HTR-8/SVneo (cell line): ENCODE measurements around the gene TAF5L.
"Not testable (repeated sequence)": the region's sequence is repeated elsewhere in the genome, so short reads cannot be mapped to it uniquely, and the experiment has no call there.

Experiments used
- DNase-seq: peaks from one replicate; pipeline ENCODE4 v3.0.0; 2011; ENCODE audit warnings: low spot score, mixed read lengths; ENCODE audit not compliant: insufficient read length
- FAIRE-seq: peaks from 2 replicates; lab custom pipeline; 2011; peaks lifted over from hg19 to GRCh38; lab: Jason Lieb, UNC

The TAF5L gene

DNA sequence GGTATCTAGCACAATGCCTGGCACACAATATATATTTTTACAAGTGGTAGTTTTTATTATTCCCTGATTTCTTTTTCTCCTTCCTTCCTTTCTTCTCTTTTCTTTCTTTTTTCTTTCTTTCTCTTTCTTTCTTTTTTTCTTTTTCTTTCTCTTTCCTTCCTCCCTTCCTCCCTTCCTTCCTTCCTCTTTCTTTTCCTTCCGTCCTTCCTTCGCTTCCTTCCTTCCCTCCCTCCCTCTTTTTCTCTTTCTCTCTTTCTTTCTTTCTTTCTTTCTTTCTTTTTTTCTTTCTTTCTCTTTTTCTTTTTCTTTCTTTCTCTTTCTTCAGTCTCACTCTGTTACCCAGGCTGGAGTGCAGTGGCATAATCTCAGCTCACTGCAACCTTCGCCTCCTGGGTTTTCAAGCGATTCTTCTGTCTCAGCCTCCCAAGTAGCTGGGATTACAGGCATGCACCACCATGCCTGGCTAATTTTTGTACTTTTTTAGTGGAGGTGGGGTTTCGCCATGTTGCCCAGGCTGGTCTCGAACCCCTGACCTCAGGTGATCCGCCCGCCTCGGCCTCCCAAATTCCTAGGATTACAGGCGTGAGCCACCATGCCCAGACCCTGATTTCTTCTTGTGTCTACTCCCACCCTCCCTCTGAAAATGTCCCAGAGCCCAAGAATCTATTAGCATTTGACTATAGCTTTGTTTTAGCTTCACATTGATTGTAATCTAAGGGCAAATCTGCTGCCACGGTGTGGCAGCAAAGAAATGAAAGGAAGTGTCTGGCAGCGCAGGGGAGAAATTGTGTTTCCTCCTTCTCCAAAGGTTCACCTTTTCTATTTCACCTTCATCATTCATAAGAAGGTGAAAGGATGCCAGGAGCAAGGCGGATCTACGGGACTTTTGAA lies 47.5 kb downstream of the TAF5L start:
- FAIRE-seq (no peak), DNase-seq (no peak)

DNA sequence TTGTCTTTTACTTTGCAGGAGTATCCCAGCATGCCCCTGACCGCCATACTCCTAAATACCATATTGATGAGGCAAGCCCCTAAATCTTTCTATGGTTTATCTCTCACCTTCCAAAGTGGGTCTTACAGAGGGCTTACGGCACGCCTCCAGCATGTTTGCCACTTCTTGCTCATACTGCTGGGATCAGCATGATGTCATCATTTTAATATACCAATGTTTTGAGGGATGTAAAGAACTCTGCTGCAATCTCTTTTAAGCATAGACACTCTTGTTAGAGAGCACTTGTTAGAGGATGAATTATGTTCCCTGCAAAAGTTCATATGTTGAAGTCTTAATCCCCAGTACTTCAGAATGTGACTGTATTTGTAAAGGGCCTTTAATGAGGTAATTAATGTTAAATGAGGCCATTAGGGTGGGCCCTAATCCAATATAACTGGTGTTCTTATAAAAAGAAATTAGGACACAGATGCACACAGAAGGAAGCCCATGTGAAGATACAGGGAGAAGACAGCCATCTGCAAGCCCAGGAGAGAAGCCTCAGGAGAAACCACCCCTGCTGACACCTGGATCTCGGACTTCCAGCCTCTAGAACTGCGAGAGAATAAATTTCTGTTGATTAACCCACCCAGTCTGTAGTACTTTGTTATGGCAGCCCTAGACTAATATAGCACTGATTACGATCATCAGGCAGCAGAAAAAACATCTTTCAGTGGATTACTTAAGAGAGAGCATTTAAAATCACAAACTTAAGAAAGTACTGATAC lies 51.1 kb downstream of the TAF5L start:
- FAIRE-seq (no peak), DNase-seq (no peak)

DNA sequence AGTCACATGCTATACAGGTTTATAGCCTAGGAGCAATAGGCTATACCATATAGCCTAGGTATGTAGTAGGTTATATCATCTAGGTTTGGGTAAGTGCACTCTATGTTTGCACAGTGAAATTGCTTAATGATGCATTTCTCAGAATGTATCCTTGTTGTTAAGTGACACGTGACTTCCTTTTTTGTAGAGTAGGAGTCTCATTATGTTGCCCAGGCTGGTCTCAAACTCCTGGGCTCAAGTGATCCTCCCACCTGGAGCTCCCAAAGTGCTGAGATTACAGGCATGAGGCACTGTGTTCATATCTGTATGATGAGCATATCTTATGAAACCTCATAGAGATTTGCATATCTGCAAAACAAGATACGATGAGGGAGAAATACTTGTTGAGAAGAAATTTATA lies 53.6 kb downstream of the TAF5L start:
- FAIRE-seq (no peak), DNase-seq (no peak)

GRCh38 chr1:229570891-229571516 lies 54.9 kb downstream of the TAF5L start:
- DNase-seq (no peak), FAIRE-seq (no peak)

GRCh38 chr1:229570305-229570704 lies 55.6 kb downstream of the TAF5L start:
- DNase-seq (no peak), FAIRE-seq (no peak)

- DNase-seq = no peak
- FAIRE-seq = no peak
Measured at GRCh38 chr1:229567109-229567868, 58.6 kb downstream of the TAF5L start.

- FAIRE-seq = no peak
- DNase-seq = no peak
Measured at GRCh38 chr1:229563701-229564100, 62.2 kb downstream of the TAF5L start.

DNA sequence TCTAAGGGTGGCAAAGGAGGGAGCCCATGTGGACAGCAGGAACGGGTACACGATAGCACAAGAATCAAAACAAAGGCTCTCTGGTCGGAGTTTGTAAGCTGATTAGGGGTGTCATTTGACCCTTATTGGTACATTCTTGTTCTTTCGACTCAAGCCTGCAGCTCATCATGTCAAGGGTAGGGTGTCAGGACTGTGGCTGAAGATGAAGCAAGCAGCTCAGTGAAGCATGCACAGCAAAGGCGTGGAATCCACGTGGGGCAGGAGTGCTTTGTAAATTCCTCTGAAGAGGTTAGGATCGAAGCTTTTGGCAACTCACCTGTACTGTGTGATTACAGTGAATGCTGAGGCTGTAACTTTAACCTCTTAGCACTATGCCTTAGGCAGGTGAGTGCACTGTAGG lies 62.7 kb downstream of the TAF5L start:
- no peak for FAIRE-seq
- DNase-seq = no peak

- no peak for FAIRE-seq
Measured at GRCh38 chr1:229562686-229563085, 63.2 kb downstream of the TAF5L start.

DNA sequence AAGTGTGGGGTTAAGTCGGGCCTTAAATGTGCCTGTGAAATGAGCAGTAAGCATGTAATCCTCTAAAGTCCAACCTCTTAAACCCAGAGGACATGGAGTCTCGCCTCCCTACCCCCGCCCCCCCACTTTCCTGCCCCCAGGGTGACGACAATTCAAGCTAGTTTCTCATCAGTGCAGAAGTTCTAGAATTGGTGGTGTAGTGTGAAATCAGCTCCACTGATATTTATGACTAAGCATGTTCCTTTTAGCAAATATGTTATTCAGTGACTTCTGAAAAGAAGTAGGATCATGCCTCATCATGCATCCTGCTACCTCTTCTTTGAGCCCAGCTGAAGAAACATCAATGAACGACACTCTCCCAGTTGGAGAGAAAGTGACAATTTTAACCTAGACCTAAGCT lies 64.8 kb downstream of the TAF5L start:
- FAIRE-seq = no peak
- no peak for DNase-seq

More at GRCh38 chr1:229562686-229563085, 63.2 kb downstream of the TAF5L start:
- DNase-seq = no peak

- not testable (repeated sequence) for DNase-seq, FAIRE-seq
Measured at GRCh38 chr1:229560124-229560523, 65.8 kb downstream of the TAF5L start.

GRCh38 chr1:229559336-229559801 lies 66.6 kb downstream of the TAF5L start:
- DNase-seq, FAIRE-seq: not testable (repeated sequence)

GRCh38 chr1:229558460-229559335 lies 67.2 kb downstream of the TAF5L start, which contains the start of gene ABCB10:
ABCB10 (minus strand) TSS chr1:229558707; CDS start chr1:229558652, 55 bp downstream.
- FAIRE-seq (peak; percentile 92), DNase-seq (peak; percentile 99)

GRCh38 chr1:229557913-229558414 lies 68.0 kb downstream of the TAF5L start:
- no peak for FAIRE-seq
- peak; percentile 23 for DNase-seq

DNA sequence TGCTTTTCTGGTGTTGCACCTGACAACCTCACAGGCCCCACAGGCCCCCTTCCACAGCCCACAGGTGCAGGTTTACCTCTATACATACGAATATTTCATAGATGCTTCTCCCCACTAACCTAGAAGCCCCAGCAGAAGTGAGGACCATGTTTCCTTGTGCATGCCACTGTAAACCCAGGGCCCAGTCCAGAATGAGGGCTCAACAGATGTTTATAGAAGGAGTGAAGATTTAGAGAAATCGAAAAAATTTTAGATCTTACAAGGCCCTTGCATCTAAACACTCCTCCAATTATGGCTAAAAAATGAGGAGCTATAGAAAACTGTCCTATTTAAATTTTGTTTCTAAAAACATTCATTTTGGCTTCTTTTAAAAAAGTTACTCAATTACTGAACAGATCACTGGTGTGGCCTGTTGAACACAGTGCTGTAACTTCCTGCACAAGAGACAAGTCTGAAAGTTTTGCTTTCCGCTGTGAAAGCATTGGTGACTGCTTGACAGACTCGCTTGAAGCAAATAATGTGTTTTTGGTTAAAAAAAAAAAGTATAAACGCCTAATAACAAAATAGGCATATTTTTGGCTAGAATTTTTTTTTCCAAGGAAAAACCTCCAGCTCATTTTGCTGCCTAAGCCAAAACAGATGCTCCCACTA lies 68.6 kb downstream of the TAF5L start:
- DNase-seq (peak; percentile 27), FAIRE-seq (no peak)

GRCh38 chr1:229554886-229555621 lies 70.9 kb downstream of the TAF5L start:
- FAIRE-seq = no peak
- DNase-seq = no peak

DNA sequence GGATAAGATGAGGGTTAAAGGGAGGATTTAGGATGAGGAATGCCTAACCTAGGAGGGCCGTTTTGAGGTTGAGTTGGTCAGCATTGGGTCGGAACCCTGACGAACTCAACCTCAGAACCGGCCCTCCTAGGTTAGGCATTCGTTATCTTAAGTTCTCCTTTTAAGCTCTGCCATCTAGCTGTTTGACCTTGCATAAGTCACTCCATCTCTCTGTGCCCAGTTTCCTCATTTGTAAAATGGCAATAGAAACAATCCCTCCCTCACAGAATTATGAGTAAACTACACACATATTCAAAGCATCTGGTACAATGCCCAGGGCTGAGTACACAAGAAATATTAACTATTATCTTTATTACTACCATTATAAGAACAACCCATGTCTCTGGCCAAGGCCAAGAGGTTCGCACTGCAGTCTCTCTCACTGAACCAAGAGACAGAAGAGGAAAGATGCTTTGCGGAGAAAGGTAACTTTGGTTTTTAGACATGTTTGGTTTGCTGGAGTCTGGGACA lies 72.2 kb downstream of the TAF5L start:
- DNase-seq = no peak
- no peak for FAIRE-seq
